Activated T-cell treated with anti-CD3 and anti-CD28 coated beads for 24 hours (primary cell): ENCODE results near the gene HOXB9.
A peak's percentile ranks its signal among the peaks of the same experiment; 100 is the strongest.

Experiments
- DNase-seq: peaks from one replicate; pipeline ENCODE4 v3.0.0-alpha.2; 2020; ENCODE audit warnings: low read depth

Gene HOXB9

DNA sequence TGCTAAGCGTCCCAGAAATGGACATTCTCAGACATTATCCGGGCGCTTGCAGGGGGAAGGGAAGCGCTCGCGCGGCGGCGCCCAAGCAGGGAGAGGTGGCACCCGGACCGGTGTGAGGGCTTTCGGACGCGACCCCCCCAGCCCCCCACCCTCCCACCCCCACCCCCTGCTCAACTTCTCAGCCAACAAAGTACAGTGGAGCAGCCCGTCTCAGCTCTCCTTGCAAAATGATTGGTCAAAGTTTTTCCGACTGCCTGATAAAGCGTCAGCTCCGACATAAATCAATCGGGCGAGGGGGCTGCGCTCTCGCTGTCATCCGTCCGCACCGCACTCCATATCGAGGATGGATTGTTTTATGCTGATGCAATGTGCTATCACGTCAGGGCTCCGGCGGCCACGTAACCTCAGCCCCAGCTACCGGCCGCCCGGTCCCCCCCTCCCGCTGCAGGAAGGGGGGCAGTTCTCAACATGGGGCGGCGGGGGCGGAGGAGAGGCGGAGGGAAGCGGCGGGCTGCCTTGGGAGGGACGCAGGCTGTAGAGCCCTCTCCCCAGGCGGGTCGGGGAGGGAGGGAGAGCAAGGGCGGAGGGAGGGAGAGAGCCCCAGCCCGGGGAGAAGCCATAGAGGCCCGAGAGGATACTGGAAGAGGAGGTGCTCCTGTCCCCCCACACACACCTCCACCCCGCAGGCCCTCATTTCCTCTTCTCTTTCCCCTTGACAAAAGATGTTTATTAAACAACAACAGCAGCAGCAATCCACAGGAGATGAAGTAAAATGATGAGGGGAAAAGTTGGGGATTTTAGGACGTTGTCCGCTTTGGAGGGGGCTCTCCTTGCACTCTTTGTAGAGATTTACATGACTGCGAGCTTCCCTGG is at the start of gene HOXB9:
Gene HOXB9, minus strand, starts transcription at position 114 of the 873 bp plus-strand sequence. Its CDS starts 89 bp downstream, at position 25.
- no peak for DNase-seq

DNA sequence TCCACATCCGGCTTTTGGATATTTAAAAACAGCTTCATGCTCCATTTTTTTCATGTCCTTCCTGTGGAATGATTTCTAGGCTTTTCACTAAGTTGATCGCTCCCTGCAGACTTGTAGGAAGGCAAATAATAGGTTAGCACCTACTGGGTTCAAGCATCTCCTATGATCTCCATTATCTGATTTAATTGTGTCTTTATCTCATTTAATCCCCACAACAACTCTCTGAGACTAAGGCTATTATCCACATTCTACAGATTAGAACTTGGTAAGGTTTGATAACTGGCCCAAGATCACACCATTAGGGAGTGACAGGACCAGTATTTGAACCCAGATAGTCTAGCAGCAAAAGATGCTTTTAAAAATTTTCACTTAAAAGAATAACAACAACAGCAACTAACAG is 46.2 kb upstream of the HOXB9 start:
- no peak for DNase-seq

DNA sequence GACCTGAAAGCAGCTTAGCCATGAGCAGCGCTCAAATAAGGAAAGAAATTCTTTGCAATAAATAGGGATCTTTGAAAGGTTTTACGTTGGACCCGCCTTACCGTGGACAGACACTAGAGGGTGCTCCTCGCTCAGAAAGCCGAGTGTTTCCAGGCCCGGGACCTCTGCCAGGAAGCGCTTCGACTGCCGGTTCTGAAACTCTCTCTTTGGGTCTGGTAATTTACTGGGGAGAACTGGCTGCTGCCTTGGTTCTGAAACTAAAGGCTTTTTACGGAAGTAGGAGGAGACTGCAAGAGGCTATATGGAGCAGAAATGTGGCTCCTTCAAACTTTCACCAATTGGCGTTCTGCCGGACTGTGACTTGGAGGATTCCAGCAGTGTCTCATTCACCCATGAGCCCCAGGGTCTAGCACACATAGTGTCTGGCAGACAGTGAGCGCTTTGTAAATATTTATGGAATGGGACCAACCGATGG is 45.6 kb upstream of the HOXB9 start:
- peak; percentile 60 for DNase-seq

DNA sequence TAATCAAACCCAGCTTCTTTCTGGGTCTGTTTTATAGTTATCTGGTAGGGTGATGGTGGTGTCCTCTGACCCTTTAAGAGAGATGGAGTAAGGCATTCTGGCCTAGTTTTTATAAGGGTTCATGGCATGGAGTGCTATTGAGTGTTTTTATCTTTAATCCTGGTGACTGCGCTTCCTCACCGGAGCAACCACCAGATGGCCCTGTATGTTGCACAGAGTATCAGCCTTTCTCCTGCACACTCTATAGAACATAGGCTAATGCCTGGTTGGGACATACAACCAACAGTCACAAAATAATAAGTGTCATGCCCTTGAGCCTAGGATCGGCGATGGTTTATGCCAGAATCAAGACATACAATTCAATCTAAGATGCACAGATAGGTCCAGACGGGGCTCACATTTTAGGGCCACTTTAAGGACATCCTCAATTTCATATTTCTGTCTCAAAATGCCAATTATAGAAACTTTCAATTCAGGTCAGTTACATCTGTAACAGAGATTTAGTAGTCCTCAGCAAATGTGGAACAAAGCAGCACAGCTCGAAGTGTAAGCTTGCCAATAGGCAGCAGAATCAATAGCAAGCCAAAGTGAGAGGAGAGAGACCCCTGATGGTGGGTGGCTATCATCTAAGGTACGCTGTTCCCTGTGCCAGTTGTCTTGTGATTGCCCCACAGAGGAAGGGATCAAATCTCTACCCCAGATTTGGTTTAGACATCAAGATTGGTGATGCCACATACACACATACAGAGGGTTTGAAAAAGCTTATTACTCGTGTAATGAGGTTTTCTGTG is 37.2 kb upstream of the HOXB9 start:
- no peak for DNase-seq

DNA sequence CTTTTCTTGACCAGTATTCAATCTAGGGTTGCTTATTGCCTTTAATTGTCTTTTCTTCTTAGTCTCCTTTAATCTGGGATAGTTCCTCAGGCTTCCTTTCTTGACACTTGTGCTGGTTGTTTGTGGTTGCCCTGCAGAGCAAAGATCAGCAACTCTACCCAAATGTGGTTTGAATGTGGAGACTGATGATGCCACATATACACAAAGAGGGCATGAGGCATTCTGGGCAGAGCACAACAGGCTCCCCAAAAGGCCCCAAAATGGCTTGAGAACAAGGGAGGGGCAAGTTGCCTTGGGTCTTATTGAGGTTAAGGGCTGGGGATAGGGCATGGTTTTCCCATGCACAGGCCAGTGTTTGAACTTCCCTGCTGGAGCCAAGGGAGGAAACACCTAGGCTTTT is 29.8 kb upstream of the HOXB9 start:
- no peak for DNase-seq

DNA sequence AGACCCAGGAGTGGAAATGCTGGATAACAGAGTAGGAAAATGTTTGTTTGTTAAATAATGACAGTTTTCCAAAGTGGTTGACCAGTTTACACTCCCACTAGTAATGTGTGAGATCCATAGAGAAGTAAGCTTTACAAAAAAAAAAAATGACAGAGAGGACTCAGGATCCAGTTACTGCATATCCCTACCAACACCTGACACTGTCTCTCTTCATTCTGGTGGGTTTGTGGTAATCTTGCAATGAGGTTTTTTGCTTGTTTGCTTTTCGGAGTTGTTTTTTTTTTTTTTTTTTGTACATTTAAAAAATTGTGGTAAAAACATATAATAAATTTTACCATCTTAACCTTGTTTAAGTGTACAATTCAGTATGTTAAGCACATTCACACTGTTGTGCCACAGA is 23.6 kb upstream of the HOXB9 start:
- no peak for DNase-seq

DNA sequence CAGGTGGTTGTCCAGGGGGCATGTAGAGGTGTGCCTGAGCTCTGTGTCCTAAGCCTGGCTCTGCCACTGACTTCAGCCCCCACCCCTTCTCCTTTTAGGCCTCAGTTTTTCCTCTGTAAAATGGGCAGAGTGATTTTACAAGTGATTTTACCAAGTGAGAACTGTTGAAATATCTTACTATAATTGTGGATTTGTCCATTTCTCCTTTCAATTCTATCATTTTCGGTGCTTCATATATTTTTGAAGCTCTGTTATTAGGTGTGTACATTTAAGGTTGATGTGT is 21.7 kb upstream of the HOXB9 start:
- no peak for DNase-seq

DNA sequence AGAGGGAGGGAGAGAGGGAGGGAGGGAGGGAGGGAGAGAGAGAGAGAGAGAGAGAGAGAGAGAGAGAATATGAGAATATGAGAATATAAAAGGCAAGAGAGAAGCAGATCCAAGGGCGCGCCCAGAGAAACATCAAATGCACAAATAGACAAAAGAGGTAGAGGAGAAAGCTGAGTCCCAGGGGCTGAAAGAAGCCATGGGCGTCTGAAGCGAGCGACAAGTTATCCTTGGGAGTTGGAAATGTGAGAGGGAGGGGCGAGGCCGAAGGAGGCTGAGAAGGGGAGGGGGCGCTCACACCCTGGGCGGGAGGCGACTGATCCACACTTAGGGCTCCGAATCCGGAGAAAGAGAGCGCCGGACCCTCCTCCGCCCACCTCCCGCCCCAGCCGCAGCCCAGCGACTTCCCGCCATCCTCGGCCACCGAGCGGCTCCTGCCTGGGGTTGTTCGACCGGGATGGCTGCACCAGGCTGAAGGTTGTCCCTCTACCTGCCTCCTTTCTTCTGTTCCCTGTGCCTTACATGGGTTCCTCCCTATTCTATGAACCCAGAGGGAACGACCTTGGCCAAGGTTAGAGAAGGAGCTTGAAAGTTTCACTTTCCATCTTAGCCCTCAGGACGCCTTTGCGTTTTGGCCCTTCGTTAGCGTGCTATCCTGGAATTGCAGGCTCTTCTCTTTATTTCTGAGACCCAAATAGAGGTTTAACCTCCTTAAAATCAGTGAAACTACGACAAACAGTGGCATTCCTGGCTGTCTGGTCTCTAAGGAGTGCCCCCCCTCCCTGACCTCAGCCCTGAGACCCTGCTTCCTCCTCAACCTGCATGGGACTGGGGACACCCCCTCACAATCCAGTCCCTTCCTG is 21.2 kb upstream of the HOXB9 start:
- DNase-seq = no peak

DNA sequence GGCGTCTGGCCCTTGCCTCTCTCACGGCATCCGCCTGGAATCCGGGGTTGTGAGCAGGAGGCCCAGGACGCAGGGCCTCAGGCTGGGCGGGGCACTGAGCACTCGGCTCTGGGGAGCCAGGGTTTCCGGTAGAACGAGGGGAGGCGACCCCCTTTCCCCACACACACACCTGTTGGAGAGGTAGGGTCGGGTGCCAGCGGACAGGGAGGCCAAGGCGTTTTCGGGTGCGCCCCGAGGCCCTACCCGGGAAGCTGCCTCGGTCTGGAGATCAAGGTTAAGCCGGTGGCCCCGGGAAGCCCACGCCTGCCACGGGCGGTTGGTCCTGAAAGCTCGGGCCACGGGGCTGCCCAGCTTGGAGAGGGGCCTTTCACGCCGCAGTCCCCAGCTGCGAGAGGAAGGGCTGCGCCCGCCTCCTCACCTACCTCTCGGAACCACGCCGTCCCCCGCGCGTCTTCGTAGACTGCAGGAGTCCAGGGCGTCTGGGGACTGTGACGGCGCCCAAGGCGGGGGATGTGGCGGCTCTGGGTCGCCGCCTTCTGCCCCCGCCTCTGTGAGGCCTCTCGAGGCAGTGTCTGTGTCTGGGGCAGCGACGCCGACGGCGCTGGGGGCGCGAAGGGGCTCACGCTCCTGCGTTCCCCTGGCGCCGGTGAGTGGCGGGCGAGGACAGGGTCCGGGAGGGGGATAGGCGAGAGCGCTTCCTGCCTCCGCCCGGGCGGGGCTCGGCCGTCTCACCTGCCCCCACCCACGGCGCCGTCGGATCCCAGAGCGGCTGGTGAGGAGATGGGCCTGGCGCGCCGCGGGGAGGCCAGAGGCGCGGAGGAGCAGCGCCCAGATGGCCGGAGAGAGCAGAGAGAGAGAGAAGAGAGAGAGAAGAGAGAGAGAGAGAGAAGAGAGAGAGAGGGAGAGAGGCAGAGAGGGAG is 20.3 kb upstream of the HOXB9 start:
- no peak for DNase-seq

DNA sequence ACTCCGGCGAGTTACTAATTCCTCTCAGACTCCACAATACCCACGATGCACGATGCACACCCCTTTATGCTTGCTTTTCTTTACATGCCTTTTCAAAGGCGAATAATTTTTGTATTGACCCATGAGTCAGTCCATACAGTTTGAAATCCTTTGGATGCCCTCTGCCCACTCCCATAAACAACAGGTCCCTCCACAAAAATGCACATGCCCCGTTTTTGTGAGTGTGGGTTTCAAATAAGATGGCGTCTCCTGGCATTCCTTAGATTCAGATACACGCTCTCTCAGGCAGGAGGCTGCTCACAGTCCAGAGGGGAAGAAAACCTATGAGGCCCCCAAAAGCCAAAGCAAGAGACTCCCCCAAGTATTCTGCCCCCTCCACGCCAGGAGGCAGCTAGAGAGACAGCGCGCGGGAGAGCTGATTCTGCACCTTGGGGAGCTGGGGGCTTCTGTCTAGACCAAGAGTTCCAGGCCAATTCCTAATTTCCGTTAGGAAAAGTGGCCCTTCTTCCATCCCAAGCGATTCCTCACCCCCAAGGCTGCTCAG is 19.6 kb upstream of the HOXB9 start:
- no peak for DNase-seq

DNA sequence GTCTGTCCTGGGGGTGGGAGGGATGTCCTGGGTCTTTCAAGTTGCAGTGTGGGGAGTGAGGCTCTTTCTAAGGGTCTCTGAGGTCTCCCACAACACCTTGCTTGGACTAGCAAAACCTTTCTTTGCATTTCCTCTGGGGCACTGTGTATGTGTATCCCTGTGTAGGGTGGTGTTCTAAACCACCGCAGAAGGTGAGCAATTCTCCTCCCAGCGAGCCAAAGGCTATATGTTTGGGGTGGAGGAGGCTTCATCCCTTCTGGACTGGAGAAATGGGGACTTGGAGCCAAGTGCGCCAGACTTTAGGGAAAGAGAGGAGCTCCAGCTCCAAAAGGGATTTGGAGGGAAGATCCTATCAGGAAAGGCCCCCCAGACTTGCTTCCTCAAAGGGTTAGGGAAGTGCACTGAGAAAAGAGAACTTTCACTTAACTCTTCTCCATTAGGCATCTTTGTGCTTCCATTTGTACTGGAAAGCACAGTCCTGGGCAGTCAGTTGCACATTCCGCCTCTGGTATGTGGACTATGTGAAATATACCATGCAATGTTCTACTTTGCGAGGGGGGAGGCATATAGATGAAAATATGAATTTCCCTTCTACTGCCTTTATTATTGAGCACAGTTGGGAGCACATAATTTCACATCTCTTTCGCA is 18.9 kb upstream of the HOXB9 start:
- no peak for DNase-seq

DNA sequence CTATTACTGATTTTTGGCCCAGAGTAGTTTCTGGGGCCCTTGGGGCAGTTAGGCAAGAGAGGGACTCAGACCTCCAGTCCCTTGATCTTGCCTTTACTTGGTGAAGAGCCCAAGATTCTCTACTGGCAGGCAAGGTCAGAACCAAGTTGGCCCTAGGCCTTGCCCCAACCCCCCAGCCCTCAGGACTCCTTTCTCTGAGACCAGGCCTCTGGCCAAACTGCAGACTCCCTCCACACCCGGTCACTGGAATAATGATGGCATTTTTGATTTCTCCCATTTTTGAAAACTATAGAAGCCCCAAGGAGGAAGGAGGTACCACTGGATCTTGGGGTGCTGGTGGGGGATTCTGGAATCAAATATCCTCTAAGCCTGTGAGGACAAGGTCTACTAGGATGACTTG is 18.0 kb upstream of the HOXB9 start:
- DNase-seq = no peak

DNA sequence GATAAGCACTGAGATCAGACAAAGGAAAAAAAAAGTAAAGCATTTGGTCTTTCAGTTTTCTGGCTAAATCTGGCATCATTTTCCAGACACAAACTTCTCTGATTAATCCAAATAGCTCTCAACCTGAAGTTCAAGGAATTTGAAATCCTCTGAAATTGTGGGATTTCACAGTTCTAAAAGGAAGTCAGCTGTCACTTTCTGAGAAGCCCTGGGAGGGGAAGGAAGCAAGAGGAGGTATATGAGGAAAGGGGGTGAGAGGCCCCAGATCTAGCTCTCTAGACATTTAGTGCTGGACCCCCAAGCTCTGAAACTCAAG is 17.5 kb upstream of the HOXB9 start:
- no peak for DNase-seq

DNA sequence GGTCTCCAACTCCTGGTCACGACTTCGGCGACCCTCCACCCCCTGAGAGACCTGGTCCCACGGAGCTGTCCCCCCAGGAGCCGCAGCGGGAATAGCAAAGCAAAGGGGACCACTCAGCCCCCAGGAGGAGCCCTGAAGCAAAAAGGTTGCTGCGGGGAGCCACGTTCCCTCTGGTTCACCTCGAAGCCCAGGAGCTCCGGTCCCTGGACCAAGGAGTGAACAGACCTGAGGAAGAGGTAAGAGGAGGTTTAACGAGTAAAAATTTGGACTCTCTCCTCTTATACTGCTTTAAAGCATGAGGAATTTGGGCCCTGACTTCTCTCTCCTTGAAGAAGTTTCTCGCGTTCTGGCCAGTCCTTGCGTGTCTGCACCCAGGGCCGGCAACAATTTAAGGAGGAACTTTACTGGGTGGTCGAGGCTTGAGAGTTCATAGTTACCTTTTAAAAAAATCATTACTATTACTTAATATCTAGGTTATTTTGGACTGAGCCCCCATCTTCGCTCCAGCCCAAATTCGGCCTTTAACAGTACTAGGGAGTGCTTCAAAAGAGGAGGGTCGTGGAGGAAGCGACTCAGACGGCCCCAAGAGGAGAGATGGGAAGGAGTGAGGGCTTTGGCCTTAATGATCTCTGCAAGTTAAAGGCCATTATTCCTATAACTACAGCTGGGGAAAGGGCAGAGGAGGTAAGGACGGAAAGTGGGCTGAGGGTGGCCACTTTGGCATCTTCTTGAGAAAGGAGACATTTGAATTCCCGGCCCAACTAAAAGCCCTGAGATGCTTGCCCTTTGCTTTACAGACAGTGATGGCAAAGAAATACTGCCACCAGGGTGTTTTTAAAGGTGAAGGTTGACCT is 16.9 kb upstream of the HOXB9 start:
- no peak for DNase-seq

DNA sequence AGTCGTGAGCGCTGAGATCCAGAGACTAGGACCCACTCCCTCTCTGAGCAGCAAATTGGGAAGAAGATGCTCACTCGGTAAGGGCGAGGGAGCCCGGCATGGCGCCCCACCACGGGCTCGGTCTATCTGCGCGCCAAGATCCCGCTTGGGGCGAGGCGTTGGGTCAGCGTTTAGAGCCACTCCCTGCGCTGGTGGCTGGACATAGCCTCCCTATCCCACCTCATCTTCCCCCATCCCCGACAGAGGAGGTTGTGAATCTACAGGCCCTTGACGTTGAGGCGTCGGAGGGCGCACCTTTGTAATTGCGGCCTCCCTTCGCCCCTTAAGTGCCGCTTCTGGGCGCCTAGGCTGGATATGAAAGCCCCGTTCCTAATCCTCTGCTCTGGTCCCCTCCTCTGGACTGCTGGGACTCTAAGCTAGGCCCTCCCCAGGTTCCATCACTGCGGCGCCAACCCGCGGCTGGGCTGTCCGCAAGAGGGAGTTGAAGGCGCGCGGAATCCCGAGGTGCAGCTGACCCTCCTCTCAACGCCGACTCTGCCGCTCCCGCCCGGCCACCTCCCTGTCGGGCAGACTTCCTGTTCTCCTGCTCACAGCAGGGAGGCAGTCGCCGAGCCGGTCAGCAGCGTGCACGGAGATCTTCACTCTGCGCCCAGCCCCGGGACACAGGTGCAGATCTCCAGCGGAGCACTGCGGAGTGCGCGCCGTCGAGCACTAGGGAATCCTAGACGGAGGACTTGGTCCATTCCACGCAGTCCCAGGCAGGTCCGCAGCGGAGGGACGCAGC is 16.1 kb upstream of the HOXB9 start:
- no peak for DNase-seq

DNA sequence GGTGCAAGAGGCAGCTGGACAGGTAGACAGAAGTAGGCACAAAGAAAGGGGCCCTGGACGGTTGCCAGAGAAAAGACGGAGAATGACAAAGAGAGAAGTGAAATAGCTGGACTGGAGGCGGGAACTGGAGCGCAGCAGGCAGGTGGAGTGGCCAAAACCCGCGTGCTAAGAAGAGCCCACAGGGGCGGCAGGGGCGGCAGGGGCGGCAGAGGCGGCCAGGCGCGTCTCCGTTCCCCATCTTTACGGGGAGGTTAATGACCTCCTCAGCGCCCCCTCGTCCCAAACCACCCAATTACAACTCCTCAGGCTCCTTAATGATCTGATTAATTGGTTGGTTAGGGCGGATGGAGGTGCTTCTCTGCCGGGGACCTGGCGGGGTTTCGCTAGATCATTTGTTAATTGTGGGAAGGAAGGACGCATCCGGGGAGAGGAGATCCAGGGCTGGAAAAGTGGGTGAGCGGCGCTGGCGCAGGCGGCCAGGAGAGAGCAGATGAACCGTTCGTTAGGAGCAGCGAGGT is 15.4 kb upstream of the HOXB9 start:
- DNase-seq = no peak

DNA sequence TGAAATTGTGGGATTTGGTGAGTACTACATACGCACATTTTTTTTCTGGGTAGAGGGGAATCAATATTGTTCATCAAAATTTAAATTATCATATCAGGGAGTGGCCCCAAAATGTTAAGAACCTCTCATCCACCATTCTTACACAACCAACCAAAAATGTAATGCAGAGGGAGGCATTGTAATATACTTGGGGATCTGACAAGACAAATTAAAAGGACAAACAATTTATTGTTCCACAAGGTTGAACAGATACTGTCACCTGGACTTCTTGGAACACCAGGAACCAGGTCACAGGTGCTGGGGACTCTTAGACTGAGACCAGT is 14.7 kb upstream of the HOXB9 start:
- DNase-seq = no peak

DNA sequence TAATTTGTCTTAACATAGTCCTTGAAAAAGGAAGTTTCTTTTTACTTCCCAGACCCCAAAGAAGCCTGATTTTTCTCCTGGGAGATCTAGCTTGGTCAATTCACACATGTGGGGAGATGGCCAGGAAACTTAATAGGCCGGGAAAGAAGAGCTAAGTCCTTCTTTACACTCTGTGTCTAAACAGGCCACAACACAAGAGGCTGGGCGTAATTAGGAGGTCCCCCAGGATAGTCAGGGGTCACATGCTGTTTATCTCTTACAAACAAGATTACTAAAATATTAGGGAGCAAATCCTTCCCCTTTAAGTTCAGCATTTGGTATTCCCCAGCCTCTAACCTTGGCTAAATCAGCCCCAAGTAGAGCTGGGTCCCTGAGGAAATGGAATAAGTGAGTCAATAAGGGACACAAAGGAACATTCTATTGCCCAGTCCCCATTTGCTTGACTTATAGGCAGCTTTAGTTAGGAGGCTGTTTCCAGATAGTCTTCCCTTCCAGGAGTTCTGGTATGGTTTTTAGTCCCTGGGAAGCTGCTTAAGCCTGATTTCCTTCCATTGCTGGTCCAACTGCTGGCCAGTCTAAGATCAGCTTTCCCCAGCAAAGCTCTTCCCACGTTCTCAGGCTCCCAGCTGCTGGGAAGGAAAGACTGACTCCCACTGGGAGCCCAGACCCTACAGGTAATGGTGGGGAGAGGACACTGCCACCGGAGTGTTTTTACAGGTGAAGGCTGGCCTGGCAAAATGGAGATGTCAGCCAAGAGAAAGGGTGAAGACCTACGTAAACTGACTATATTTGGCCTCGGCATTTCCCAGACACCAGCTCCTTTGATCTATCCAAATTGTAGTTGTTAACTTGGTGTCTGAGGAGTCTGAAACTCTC is 14.1 kb upstream of the HOXB9 start:
- DNase-seq = no peak
